SK-N-SH treated with all-trans-retinoic acid at 6 μM for 48 hours (cell line): ENCODE measurements around the gene PLXNA4.

Experiments
- BACH2 ChIP-seq: fragments of 250-450 bp; sonication (Bioruptor Pico); IDR thresholded peaks from 2 replicates; pipeline ENCODE4 v1.9.0; 2021; ENCODE audit warnings: mild to moderate bottlenecking, borderline replicate concordance
- CSDC2 ChIP-seq: fragments of 250-450 bp; sonication (Bioruptor Pico); IDR thresholded peaks from 2 replicates; pipeline ENCODE4 v1.5.0; 2020; ENCODE audit warnings: mild to moderate bottlenecking, moderate library complexity
- ESRRG ChIP-seq: fragments of 250-450 bp; sonication (Bioruptor Pico); IDR thresholded peaks from 2 replicates; pipeline ENCODE4 v1.6.1; 2021; ENCODE audit warnings: mild to moderate bottlenecking
- GLIS3 ChIP-seq: fragments of 250-450 bp; sonication (Bioruptor Pico); IDR thresholded peaks from 2 replicates; pipeline ENCODE4 v1.5.0; 2020; ENCODE audit warnings: mild to moderate bottlenecking, moderate library complexity
- ISL1 ChIP-seq: fragments of 250-450 bp; sonication (Bioruptor Pico); IDR thresholded peaks from 2 replicates; pipeline ENCODE4 v2.1.2; 2022; ENCODE audit warnings: mild to moderate bottlenecking, moderate library complexity
- RARB ChIP-seq: fragments of 250-450 bp; sonication (Bioruptor Pico); IDR thresholded peaks from 2 replicates; pipeline ENCODE4 v1.8.0; 2021; ENCODE audit warnings: mild to moderate bottlenecking, moderate library complexity
- ZC3H10 ChIP-seq: fragments of 250-450 bp; sonication (Bioruptor Pico); IDR thresholded peaks from 2 replicates; pipeline ENCODE4 v1.5.1; 2021; ENCODE audit warnings: mild to moderate bottlenecking, moderate library complexity
- ZFP3 ChIP-seq: fragments of 250-450 bp; sonication (Bioruptor Pico); IDR thresholded peaks from 2 replicates; pipeline ENCODE4 v1.5.0; 2020; ENCODE audit warnings: mild to moderate bottlenecking, moderate library complexity
- ZFP30 ChIP-seq: fragments of 450-650 bp; formaldehyde crosslinking; IDR thresholded peaks from 2 replicates; pipeline ENCODE4 v1.5.0; 2022; ENCODE audit warnings: mild to moderate bottlenecking, moderate library complexity
- ZNF565 ChIP-seq: fragments of 450-650 bp; formaldehyde crosslinking; conservative IDR thresholded peaks from 2 replicates; pipeline ENCODE4 v1.5.0; 2020; ENCODE audit warnings: low read depth, mild to moderate bottlenecking, moderate library complexity
- ZNF8 ChIP-seq: fragments of 450-650 bp; formaldehyde crosslinking; IDR thresholded peaks from 2 replicates; pipeline ENCODE4 v1.5.0; 2020; ENCODE audit warnings: mild to moderate bottlenecking, moderate library complexity
- TF ChIP-seq, protein P1 (sequence below): fragments of 250-450 bp; sonication (Bioruptor Pico); IDR thresholded peaks from 2 replicates; pipeline ENCODE4 v1.8.0; 2021; ENCODE audit warnings: low read depth, mild to moderate bottlenecking, moderate library complexity, borderline replicate concordance
- TF ChIP-seq, protein P2 (sequence below): fragments of 250-450 bp; sonication (Bioruptor Pico); IDR thresholded peaks from 2 replicates; pipeline ENCODE4 v1.5.1; 2021; ENCODE audit warnings: mild to moderate bottlenecking, moderate library complexity
- TF ChIP-seq, protein P3 (sequence below): fragments of 250-450 bp; sonication (Bioruptor Pico); IDR thresholded peaks from 2 replicates; pipeline ENCODE4 v1.5.1; 2020; ENCODE audit warnings: low read depth, mild to moderate bottlenecking, moderate library complexity

DNA sequence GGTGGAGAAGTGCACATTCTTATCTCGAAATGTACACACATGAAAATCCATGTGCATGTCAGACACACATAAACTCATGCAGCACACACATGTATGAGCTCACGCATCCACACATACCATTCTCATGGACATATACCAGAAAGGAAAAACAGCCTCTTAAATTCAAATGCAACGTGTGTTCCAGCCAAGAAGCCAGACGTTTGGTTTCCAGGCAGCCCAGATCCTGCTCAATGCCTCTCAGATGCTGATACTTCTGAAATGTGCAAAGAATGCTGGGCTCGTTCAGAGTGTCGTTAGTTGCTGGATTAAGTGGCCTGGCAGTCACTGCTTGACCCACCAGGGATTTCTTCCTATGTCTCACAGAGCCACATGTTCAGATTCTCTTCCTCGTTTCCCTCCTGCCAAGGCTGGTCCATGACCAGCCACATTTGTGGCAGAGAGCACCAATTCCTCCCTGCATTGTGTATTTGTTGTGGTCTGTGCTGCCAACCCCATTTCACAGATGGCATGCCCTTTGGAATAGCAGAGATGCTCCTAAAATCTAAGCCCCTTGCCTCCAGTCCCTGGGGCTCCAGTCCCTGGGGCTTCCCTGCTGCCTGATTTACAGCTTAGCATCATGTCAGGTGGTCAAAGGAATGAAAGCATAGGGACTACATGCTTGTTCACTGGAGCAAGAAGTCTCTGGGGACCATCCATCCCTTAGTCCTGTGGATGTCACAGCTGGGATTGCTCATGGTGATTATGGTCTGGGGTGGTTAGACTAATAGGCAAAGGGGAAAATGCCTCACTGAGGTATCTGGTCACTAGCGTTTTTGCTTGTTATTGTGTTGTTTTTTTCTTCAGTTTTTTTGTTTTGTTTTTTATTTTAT, 426.6 kb downstream of the PLXNA4 start:
- no peak for TF ChIP-seq ZFP3 (CRISPR knock-in tag)
- TF ChIP-seq GLIS3: no peak
- no peak for TF ChIP-seq CSDC2 (CRISPR knock-in tag)
- TF ChIP-seq RARB: no peak
- TF ChIP-seq ZNF8 (CRISPR knock-in tag): no peak
- no peak for TF ChIP-seq ZFP30 (CRISPR knock-in tag)
- TF ChIP-seq ISL1 (CRISPR knock-in tag): no peak
- TF ChIP-seq, protein P1, sequence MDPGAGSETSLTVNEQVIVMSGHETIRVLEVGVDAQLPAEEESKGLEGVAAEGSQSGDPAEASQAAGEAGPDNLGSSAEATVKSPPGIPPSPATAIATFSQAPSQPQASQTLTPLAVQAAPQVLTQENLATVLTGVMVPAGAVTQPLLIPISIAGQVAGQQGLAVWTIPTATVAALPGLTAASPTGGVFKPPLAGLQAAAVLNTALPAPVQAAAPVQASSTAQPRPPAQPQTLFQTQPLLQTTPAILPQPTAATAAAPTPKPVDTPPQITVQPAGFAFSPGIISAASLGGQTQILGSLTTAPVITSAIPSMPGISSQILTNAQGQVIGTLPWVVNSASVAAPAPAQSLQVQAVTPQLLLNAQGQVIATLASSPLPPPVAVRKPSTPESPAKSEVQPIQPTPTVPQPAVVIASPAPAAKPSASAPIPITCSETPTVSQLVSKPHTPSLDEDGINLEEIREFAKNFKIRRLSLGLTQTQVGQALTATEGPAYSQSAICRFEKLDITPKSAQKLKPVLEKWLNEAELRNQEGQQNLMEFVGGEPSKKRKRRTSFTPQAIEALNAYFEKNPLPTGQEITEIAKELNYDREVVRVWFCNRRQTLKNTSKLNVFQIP (CRISPR knock-in tag): no peak
- no peak for TF ChIP-seq ESRRG (CRISPR knock-in tag)
- TF ChIP-seq, protein P2, sequence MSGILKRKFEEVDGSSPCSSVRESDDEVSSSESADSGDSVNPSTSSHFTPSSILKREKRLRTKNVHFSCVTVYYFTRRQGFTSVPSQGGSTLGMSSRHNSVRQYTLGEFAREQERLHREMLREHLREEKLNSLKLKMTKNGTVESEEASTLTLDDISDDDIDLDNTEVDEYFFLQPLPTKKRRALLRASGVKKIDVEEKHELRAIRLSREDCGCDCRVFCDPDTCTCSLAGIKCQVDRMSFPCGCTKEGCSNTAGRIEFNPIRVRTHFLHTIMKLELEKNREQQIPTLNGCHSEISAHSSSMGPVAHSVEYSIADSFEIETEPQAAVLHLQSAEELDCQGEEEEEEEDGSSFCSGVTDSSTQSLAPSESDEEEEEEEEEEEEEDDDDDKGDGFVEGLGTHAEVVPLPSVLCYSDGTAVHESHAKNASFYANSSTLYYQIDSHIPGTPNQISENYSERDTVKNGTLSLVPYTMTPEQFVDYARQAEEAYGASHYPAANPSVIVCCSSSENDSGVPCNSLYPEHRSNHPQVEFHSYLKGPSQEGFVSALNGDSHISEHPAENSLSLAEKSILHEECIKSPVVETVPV: no peak
- no peak for TF ChIP-seq BACH2 (CRISPR knock-in tag)
- TF ChIP-seq ZNF565 (CRISPR knock-in tag): no peak
- no peak for TF ChIP-seq ZC3H10
- TF ChIP-seq, protein P3, sequence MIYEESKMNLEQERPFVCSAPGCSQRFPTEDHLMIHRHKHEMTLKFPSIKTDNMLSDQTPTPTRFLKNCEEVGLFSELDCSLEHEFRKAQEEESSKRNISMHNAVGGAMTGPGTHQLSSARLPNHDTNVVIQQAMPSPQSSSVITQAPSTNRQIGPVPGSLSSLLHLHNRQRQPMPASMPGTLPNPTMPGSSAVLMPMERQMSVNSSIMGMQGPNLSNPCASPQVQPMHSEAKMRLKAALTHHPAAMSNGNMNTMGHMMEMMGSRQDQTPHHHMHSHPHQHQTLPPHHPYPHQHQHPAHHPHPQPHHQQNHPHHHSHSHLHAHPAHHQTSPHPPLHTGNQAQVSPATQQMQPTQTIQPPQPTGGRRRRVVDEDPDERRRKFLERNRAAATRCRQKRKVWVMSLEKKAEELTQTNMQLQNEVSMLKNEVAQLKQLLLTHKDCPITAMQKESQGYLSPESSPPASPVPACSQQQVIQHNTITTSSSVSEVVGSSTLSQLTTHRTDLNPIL (CRISPR knock-in tag): no peak
